Effector memory CD4-positive, alpha-beta T cell (primary cell): ENCODE data around the gene HP1BP3.

Experiments
- DNase-seq, 3 donors: peaks; one replicate each; pipeline ENCODE4 v3.0.0-alpha.2; 2020
- H3K27ac ChIP-seq: 2 replicates; pipeline ENCODE4 v1.7.0; 2013; ENCODE audit warnings: mild to moderate bottlenecking, low read length, moderate library complexity; ENCODE audit not compliant: insufficient read depth, poor library complexity, severe bottlenecking
- H3K27me3 ChIP-seq: replicated peaks from 2 replicates; pipeline ENCODE4 v1.7.0; 2013; ENCODE audit warnings: mild to moderate bottlenecking, low read length; ENCODE audit not compliant: insufficient read depth, control insufficient read depth, poor library complexity, severe bottlenecking
- H3K36me3 ChIP-seq: 2 replicates; pipeline ENCODE4 v1.7.0; 2013; ENCODE audit warnings: mild to moderate bottlenecking, low read length, moderate library complexity; ENCODE audit not compliant: control insufficient read depth, insufficient read depth
- H3K4me1 ChIP-seq: 2 replicates; pipeline ENCODE4 v1.7.0; 2013; ENCODE audit warnings: low read length, mild to moderate bottlenecking; ENCODE audit not compliant: control insufficient read depth, insufficient read depth, poor library complexity, severe bottlenecking
- H3K4me3 ChIP-seq: 2 replicates; pipeline ENCODE4 v1.7.0; 2013; ENCODE audit warnings: low read length, low read depth, mild to moderate bottlenecking; ENCODE audit not compliant: insufficient read depth, poor library complexity, severe bottlenecking
- H3K9me3 ChIP-seq: 2 replicates; pipeline ENCODE4 v1.7.0; 2013; ENCODE audit warnings: mild to moderate bottlenecking, low read length, moderate library complexity; ENCODE audit not compliant: control insufficient read depth

HP1BP3 gene

DNA sequence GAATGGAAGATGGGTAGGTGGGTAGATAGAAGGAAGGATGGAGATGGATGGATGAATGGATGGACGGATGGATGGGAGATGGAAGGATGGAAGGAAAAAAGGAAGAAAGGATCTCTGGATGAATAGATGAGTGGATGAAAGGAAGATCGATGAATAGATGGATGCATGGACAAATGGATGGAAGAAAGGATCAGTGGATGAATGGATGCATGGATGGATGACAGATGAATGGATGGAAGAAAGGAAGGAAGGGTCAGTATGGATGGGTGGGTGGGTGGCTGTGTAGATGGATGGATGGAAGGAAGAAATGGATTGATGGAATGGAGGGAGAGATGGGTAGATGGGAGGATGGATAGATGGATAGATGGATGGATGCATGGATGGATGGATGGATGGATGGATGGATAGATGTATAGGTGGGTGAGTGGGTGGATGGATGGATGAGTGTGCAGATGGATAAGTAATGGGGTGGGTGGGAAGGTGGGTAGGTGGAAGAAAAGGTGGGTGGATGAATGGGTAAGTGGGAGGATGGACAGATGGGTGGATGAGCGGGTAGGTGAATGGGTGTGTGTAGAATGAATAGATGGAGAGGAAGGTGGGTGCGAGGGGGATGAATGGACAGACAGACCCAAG lies 83.9 kb downstream of the HP1BP3 start:
- no peaks in the 10 kb centered on the region for H3K4me1 ChIP-seq
- H3K27ac ChIP-seq: no peak overlapping the region
- no peak for DNase-seq
- H3K27me3 ChIP-seq: no peaks in the 10 kb centered on the region
- H3K9me3 ChIP-seq: no peaks in the 10 kb centered on the region
- H3K4me3 ChIP-seq: no peak overlapping the region
- H3K36me3 ChIP-seq: no peaks in the 10 kb centered on the region

DNA sequence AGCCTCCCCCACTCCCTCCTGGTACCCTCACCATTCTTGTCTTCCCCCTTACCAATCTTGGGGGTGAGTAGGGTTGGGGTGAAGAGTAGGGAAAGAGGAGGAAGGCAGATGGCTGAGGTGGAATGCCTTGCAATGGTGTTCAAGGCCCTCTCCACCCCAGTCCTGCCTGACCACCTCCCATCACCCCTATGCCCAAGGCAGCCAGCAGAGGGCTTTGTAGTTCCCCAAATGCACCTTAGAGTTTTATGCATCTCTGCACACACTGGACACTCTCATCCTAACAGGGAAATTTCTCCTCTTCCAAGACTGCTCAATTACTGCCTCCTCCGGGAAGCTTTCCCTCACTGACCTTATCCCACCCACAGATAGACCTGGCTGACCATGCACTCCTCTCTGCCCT lies 84.7 kb downstream of the HP1BP3 start:
- no peak for DNase-seq
- H3K4me1 ChIP-seq: no peaks in the 10 kb centered on the region

DNA sequence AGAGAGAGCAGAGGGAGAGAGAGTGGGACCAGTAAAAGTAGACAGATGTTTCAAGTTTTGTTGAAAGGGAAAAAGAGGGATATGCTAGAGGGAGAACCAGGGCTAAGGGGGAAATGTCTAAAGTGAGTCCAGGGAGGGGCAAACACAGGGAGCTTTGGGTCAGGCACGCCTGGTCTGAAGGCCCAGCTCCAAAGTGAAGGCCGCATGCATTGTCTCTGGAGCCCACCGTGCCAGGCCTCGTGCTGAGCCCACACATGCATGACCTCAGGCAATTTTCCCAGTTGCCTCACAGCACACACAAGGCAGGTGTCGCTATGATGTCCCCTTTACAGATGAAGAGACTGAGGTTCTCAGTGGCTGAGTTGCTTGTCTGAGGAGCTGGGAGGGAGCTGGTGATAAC lies 85.3 kb downstream of the HP1BP3 start:
- no peak overlapping the region for H3K4me3 ChIP-seq
- no peak overlapping the region for H3K27ac ChIP-seq
- no peak for DNase-seq
- no peaks in the 10 kb centered on the region for H3K36me3 ChIP-seq
- no peaks in the 10 kb centered on the region for H3K27me3 ChIP-seq
- no peaks in the 10 kb centered on the region for H3K9me3 ChIP-seq
- H3K4me1 ChIP-seq: no peaks in the 10 kb centered on the region

More for the DNA sequence above, 84.7 kb downstream of the HP1BP3 start:
- Histone ChIP-seq H3K4me3 (no peak overlapping the region), H3K36me3 (no peaks in the 10 kb centered on the region), H3K9me3 (no peaks in the 10 kb centered on the region), H3K27me3 (no peaks in the 10 kb centered on the region), H3K27ac (no peak overlapping the region)

DNA sequence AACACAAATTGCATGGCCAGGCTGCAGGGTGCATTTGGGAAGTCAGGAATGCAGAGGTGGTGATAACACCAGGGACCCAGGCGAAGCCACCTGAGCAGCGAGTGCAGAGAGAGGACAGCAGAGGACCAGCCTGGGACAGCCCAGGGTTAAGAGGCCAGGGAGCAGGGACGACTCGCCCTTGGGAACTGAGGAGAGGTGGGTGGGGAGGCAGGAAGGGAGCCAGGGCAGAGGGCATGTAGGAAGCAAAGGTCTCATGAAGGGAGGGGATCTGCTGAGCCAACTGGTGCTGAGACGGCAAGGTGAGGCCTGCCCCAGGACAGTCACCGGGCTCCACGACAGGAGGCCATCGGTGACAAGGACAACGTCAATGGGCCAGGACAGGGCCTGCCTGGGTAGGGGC lies 85.7 kb downstream of the HP1BP3 start:
- Histone ChIP-seq H3K27me3 (no peaks in the 10 kb centered on the region), H3K27ac (no peak overlapping the region), H3K4me3 (no peak overlapping the region), H3K4me1 (peaks cover under 1% of the 10 kb centered on the region), H3K36me3 (no peaks in the 10 kb centered on the region), H3K9me3 (no peaks in the 10 kb centered on the region)
- no peak for DNase-seq

DNA sequence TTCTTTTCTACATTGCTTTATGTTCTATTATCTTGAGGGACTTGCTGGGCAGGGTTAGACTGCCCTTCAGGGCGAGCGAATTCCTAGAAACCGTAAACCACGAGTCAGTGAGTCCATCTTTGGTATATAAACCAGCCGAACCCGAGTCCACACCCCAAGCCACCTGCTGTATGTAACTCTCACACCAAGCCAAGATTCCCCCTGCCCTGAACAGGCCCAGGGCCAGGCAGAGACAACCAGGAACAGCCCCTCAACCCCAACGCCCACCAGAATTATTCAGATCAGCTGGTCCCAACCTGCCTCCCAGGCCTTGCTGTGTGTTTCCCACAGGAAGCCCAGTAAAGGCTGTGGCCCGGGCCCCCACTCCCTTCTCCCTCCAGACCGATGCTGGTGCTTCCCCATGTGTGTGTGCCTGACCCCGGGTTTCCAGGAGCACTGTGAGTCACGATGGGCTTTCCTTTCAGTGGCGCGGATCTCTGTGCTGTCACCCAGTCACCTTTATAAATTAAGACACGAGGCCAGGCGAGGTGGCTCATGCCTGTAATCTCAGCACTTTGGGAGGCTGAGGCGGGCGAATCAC lies 86.4 kb downstream of the HP1BP3 start:
- Histone ChIP-seq H3K36me3 (no peaks in the 10 kb centered on the region), H3K27ac (no peak overlapping the region), H3K9me3 (no peaks in the 10 kb centered on the region), H3K27me3 (no peaks in the 10 kb centered on the region), H3K4me1 (peaks cover 6% of the 10 kb centered on the region), H3K4me3 (no peak overlapping the region)
- no peak for DNase-seq

DNA sequence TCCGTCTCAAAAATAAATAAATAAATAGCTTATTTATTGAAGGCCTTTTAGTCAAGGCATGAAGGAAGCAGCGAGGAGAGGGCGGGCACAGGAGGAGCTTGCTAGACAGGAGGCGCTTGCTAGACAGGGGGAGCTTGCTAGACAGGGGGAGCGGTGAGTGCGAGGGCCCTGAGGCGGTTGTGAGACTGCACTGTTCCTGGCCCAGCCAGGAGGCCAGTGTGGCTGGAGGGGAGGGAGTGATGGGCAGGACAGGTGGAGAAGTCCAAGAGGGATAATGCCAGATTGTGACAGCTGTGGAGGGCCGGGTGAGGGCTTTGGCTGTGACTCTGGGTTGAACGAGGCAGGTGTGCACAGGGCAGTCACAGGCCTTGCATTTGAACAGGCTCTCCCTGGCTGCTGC lies 87.5 kb downstream of the HP1BP3 start:
- H3K36me3 ChIP-seq: no peaks in the 10 kb centered on the region
- H3K9me3 ChIP-seq: no peaks in the 10 kb centered on the region
- H3K4me3 ChIP-seq: no peak overlapping the region
- H3K4me1 ChIP-seq: peaks cover 6% of the 10 kb centered on the region
- H3K27me3 ChIP-seq: no peaks in the 10 kb centered on the region
- no peak overlapping the region for H3K27ac ChIP-seq
- DNase-seq: no peak

DNA sequence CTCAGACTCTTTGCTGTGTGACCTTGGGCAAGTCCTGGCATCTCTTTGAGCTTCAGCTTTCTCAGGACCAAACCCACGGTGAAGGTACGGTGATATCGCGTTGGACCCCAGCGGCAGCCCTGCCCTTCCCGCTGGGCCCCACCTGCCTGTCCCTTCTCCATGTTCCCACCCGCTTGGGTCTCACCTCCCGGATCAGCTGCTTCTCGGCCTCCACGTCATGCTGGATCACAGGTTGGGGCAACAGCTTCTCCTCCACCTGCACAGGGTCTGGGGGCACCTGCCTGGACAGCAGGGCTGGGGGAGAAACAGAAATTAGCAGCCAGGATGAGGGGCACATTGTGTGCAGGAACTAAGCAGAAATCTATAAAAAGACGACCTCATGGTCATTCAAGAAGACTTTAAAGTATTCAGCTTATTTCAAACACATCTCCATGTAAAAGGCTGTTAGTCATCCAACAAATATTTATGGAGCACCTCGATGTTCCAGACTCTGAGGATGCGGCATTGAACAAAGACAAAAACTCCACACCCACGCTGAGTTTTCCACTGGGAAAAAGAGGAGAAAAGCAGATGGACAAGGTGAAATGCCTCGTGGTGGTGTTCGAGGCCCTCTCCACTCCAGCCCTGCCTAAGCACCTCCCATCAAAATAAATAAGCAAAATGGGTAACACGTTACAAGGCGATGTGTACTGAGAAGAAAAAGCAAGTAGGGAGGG lies 88.8 kb downstream of the HP1BP3 start:
- Histone ChIP-seq H3K36me3 (no peaks in the 10 kb centered on the region), H3K27ac (no peak overlapping the region), H3K27me3 (no peaks in the 10 kb centered on the region), H3K4me1 (peaks cover 6% of the 10 kb centered on the region), H3K9me3 (no peaks in the 10 kb centered on the region), H3K4me3 (no peak overlapping the region)
- no peak for DNase-seq

DNA sequence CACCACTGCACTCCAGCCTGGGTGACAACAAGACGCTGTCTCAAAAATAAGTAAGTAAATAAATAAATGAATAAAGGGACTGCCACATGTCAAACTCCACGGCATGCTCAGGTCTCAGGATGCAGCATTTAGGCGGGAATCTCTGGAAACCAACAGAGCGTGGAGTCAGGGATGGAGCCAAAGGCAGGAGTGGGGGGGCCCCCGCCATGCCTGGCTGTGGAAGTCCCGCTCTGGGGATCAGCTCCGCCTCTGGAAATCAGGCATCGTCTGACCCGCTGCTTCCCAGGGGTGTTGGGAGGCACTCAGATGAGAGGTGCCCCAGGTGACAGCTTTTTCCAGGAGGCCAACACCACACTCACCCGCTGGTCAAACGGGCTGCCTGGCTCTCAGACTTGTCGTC lies 89.5 kb downstream of the HP1BP3 start:
- Histone ChIP-seq H3K27me3 (no peaks in the 10 kb centered on the region), H3K9me3 (no peaks in the 10 kb centered on the region), H3K4me3 (no peak overlapping the region), H3K4me1 (peaks cover 6% of the 10 kb centered on the region), H3K27ac (no peak overlapping the region), H3K36me3 (no peaks in the 10 kb centered on the region)
- DNase-seq: no peak

DNA sequence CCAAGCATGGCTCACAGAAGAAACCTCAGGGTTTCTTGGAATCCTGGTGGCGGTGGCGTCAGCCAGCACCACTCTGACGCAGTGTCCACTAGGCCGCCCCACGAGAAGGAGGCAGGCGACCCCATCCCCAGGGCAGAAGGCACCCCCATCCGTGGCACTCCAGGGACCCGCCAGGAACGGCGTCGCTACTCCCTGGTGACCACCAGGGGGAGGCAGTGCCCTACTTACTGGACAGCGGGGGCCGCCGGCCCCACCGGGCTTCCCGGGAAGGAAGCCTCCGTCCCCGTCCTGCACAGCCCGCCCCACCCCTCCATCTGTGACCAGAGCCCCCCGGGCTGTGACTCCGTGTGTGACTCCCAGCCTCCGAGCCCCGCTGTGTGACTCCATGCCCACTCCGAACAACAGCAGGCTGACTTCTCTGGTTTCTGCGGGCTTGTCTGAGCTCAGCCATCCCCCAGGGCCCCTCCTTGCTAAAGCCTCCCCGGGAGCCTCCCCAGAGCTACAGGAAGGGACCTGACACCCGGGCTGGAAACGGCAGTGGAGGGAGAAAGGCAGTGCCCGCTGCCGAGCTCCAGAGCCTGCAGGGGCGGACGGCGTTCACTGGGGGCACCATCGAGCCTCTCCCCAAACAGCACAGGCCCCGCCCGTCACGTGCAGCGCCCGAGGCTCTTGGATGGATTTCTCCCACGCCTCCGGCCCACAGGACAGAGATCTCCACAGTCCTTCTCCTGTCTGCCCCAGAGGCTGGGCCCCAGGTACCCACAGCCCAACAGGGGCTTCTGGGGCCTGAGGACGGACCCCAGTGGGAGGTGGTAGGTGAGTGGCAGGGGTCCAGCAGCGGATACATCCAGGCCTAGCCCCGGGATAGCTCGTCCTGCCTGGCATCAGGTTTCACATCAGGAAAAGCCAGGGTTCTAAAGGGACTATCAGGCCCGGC lies 90.4 kb downstream of the HP1BP3 start:
- peak overlapping the region; percentile 18 for H3K27ac ChIP-seq
- no peaks in the 10 kb centered on the region for H3K27me3 ChIP-seq
- peak overlapping the region; percentile 80 for H3K4me3 ChIP-seq
- peaks cover 6% of the 10 kb centered on the region for H3K4me1 ChIP-seq
- H3K9me3 ChIP-seq: no peaks in the 10 kb centered on the region
- DNase-seq: peak; percentile 40 to 55 (median 41)
- H3K36me3 ChIP-seq: no peaks in the 10 kb centered on the region
